ENCODE measurements around the gene NDUFA11. TPM values are rescaled to one million over a fixed set of nuclear protein-coding genes. Genes with fewer than 3 reads are reported as not detected.
A peak's percentile ranks its signal among the peaks of the same experiment; 100 is the strongest.

NDUFA11 gene
- total and polyA plus RNA-seq, 2 of the 13 experiments (the other 11 are each of a cell fraction or from before 2014, with no cell fraction given): 286 to 378 TPM

DNA sequence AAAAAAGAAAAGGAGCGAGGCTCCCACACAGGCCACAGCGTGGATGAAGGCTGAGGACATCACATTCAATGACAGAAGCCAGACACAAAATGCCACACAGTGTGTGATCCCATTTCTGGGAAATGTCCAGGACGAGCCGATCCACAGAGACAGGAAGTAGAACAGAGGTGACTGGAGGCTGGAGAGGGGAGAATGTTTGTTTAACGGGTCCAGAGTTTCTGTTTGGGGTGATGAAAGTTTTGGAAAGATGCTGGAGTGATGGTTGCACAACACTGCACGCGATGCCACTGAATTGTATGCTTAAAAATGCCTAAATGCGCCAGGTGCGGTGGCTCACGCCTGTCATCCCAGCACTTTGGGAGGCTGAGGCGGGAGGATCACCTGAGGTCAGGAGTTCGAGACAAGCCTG lies 32.6 kb downstream of the NDUFA11 start (continued):
- TF ChIP-seq, protein P1, sequence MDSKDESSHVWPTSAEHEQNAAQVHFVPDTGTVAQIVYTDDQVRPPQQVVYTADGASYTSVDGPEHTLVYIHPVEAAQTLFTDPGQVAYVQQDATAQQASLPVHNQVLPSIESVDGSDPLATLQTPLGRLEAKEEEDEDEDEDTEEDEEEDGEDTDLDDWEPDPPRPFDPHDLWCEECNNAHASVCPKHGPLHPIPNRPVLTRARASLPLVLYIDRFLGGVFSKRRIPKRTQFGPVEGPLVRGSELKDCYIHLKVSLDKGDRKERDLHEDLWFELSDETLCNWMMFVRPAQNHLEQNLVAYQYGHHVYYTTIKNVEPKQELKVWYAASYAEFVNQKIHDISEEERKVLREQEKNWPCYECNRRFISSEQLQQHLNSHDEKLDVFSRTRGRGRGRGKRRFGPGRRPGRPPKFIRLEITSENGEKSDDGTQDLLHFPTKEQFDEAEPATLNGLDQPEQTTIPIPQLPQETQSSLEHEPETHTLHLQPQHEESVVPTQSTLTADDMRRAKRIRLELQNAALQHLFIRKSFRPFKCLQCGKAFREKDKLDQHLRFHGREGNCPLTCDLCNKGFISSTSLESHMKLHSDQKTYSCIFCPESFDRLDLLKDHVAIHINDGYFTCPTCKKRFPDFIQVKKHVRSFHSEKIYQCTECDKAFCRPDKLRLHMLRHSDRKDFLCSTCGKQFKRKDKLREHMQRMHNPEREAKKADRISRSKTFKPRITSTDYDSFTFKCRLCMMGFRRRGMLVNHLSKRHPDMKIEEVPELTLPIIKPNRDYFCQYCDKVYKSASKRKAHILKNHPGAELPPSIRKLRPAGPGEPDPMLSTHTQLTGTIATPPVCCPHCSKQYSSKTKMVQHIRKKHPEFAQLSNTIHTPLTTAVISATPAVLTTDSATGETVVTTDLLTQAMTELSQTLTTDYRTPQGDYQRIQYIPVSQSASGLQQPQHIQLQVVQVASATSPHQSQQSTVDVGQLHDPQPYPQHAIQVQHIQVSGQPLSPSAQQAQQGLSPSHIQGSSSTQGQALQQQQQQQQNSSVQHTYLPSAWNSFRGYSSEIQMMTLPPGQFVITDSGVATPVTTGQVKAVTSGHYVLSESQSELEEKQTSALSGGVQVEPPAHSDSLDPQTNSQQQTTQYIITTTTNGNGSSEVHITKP (CRISPR knock-in tag; IDR thresholded peaks at IDR 0.05; ENCODE audit: low read depth): peak; percentile 83; the same call in 1 of the 2 replicates
- TF ChIP-seq, protein P2, sequence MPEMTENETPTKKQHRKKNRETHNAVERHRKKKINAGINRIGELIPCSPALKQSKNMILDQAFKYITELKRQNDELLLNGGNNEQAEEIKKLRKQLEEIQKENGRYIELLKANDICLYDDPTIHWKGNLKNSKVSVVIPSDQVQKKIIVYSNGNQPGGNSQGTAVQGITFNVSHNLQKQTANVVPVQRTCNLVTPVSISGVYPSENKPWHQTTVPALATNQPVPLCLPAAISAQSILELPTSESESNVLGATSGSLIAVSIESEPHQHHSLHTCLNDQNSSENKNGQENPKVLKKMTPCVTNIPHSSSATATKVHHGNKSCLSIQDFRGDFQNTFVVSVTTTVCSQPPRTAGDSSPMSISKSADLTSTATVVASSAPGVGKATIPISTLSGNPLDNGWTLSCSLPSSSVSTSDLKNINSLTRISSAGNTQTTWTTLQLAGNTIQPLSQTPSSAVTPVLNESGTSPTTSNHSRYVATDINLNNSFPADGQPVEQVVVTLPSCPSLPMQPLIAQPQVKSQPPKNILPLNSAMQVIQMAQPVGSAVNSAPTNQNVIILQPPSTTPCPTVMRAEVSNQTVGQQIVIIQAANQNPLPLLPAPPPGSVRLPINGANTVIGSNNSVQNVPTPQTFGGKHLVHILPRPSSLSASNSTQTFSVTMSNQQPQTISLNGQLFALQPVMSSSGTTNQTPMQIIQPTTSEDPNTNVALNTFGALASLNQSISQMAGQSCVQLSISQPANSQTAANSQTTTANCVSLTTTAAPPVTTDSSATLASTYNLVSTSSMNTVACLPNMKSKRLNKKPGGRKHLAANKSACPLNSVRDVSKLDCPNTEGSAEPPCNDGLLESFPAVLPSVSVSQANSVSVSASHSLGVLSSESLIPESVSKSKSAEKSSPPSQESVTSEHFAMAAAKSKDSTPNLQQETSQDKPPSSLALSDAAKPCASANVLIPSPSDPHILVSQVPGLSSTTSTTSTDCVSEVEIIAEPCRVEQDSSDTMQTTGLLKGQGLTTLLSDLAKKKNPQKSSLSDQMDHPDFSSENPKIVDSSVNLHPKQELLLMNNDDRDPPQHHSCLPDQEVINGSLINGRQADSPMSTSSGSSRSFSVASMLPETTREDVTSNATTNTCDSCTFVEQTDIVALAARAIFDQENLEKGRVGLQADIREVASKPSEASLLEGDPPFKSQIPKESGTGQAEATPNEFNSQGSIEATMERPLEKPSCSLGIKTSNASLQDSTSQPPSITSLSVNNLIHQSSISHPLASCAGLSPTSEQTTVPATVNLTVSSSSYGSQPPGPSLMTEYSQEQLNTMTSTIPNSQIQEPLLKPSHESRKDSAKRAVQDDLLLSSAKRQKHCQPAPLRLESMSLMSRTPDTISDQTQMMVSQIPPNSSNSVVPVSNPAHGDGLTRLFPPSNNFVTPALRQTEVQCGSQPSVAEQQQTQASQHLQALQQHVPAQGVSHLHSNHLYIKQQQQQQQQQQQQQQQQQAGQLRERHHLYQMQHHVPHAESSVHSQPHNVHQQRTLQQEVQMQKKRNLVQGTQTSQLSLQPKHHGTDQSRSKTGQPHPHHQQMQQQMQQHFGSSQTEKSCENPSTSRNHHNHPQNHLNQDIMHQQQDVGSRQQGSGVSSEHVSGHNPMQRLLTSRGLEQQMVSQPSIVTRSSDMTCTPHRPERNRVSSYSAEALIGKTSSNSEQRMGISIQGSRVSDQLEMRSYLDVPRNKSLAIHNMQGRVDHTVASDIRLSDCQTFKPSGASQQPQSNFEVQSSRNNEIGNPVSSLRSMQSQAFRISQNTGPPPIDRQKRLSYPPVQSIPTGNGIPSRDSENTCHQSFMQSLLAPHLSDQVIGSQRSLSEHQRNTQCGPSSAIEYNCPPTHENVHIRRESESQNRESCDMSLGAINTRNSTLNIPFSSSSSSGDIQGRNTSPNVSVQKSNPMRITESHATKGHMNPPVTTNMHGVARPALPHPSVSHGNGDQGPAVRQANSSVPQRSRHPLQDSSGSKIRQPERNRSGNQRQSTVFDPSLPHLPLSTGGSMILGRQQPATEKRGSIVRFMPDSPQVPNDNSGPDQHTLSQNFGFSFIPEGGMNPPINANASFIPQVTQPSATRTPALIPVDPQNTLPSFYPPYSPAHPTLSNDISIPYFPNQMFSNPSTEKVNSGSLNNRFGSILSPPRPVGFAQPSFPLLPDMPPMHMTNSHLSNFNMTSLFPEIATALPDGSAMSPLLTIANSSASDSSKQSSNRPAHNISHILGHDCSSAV (CRISPR knock-in tag; IDR thresholded peaks at IDR 0.05; ENCODE audit: borderline replicate concordance): no peak
- TF ChIP-seq IRF2 (CRISPR knock-in tag; IDR thresholded peaks at IDR 0.05): peak; percentile 92
- TF ChIP-seq, protein P3, sequence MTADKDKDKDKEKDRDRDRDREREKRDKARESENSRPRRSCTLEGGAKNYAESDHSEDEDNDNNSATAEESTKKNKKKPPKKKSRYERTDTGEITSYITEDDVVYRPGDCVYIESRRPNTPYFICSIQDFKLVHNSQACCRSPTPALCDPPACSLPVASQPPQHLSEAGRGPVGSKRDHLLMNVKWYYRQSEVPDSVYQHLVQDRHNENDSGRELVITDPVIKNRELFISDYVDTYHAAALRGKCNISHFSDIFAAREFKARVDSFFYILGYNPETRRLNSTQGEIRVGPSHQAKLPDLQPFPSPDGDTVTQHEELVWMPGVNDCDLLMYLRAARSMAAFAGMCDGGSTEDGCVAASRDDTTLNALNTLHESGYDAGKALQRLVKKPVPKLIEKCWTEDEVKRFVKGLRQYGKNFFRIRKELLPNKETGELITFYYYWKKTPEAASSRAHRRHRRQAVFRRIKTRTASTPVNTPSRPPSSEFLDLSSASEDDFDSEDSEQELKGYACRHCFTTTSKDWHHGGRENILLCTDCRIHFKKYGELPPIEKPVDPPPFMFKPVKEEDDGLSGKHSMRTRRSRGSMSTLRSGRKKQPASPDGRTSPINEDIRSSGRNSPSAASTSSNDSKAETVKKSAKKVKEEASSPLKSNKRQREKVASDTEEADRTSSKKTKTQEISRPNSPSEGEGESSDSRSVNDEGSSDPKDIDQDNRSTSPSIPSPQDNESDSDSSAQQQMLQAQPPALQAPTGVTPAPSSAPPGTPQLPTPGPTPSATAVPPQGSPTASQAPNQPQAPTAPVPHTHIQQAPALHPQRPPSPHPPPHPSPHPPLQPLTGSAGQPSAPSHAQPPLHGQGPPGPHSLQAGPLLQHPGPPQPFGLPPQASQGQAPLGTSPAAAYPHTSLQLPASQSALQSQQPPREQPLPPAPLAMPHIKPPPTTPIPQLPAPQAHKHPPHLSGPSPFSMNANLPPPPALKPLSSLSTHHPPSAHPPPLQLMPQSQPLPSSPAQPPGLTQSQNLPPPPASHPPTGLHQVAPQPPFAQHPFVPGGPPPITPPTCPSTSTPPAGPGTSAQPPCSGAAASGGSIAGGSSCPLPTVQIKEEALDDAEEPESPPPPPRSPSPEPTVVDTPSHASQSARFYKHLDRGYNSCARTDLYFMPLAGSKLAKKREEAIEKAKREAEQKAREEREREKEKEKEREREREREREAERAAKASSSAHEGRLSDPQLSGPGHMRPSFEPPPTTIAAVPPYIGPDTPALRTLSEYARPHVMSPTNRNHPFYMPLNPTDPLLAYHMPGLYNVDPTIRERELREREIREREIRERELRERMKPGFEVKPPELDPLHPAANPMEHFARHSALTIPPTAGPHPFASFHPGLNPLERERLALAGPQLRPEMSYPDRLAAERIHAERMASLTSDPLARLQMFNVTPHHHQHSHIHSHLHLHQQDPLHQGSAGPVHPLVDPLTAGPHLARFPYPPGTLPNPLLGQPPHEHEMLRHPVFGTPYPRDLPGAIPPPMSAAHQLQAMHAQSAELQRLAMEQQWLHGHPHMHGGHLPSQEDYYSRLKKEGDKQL (CRISPR knock-in tag; IDR thresholded peaks at IDR 0.05; ENCODE audit: low read depth): peak; percentile 87
- no peak for TF ChIP-seq ZNF850 (CRISPR knock-in tag; conservative IDR thresholded peaks at IDR 0.05)
- peak; percentile 89 for TF ChIP-seq POGZ (CRISPR knock-in tag; IDR thresholded peaks at IDR 0.05)
- peak; percentile 47; the same call in 1 of the 2 replicates for TF ChIP-seq RAD21 (CRISPR knock-in tag; IDR thresholded peaks at IDR 0.05)
- TF ChIP-seq, protein P4, sequence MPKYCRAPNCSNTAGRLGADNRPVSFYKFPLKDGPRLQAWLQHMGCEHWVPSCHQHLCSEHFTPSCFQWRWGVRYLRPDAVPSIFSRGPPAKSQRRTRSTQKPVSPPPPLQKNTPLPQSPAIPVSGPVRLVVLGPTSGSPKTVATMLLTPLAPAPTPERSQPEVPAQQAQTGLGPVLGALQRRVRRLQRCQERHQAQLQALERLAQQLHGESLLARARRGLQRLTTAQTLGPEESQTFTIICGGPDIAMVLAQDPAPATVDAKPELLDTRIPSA (CRISPR knock-in tag; IDR thresholded peaks at IDR 0.05; ENCODE audit: borderline replicate concordance): no peak
- TF ChIP-seq JDP2 (CRISPR knock-in tag; IDR thresholded peaks at IDR 0.05; ENCODE audit: borderline replicate concordance): no peak; the same call in 1 of the 2 replicates
- TF ChIP-seq SRY (CRISPR knock-in tag; IDR thresholded peaks at IDR 0.05): no peak
- TF ChIP-seq KDM1A (CRISPR knock-in tag; IDR thresholded peaks at IDR 0.05): peak; percentile 100
- TF ChIP-seq ZNF891 (CRISPR knock-in tag; IDR thresholded peaks at IDR 0.05): no peak
